GOT3 (cell line): ENCODE results near the gene DLG5.

ENCODE experiments used
- DNase-seq: peaks from one replicate; lab custom pipeline; 2025; ENCODE audit warnings: mixed read lengths; lab: John Stamatoyannopoulos, UW

The DLG5 gene

GRCh38 chr10:77818378-77818777 lies 108.2 kb downstream of the DLG5 start:
- no peak for DNase-seq

- DNase-seq, result no peak
These were observed 109.0 kb downstream of the DLG5 start for GRCh38 chr10:77817541-77817940.

GRCh38 chr10:77816311-77816710 lies 110.2 kb downstream of the DLG5 start:
- no peak for DNase-seq

- no peak for DNase-seq
These were observed 113.8 kb downstream of the DLG5 start for GRCh38 chr10:77812741-77813140.

- DNase-seq, result no peak
These were observed 114.6 kb downstream of the DLG5 start for GRCh38 chr10:77811831-77812430.

GRCh38 chr10:77810446-77811335 lies 115.9 kb downstream of the DLG5 start:
- no peak for DNase-seq

GRCh38 chr10:77809336-77809735 lies 117.2 kb downstream of the DLG5 start:
- no peak for DNase-seq

GRCh38 chr10:77807706-77808105 lies 118.8 kb downstream of the DLG5 start:
- no peak for DNase-seq

GRCh38 chr10:77806511-77807157 lies 119.9 kb downstream of the DLG5 start:
- DNase-seq, result no peak

- DNase-seq, result no peak
These were observed 120.9 kb downstream of the DLG5 start for GRCh38 chr10:77805676-77806075.

- no peak for DNase-seq
These were observed 122.2 kb downstream of the DLG5 start for GRCh38 chr10:77804371-77804770.

- DNase-seq, result no peak
These were observed 124.9 kb downstream of the DLG5 start for GRCh38 chr10:77801474-77802161.

GRCh38 chr10:77800738-77801266 lies 125.8 kb downstream of the DLG5 start:
- no peak for DNase-seq

- DNase-seq, result no peak
These were observed 126.2 kb downstream of the DLG5 start for GRCh38 chr10:77800320-77800719.

GRCh38 chr10:77799352-77799751 lies 127.2 kb downstream of the DLG5 start:
- no peak for DNase-seq

- DNase-seq, result no peak
These were observed 127.6 kb downstream of the DLG5 start for GRCh38 chr10:77798940-77799339.

- no peak for DNase-seq
These were observed 130.1 kb downstream of the DLG5 start for GRCh38 chr10:77796311-77796915.

- DNase-seq, result no peak
These were observed 131.0 kb downstream of the DLG5 start for GRCh38 chr10:77795426-77796055.

GRCh38 chr10:77794256-77795142 lies 132.1 kb downstream of the DLG5 start:
- DNase-seq, result no peak

GRCh38 chr10:77793831-77794230 lies 132.7 kb downstream of the DLG5 start:
- DNase-seq, result no peak
